ENCODE measurements around the gene LTA4H. TPM values are rescaled to one million over a fixed set of nuclear protein-coding genes. Genes with fewer than 3 reads are reported as not detected.

LTA4H gene
- total RNA-seq, 1 experiment from 2014 or later, result 66.0 TPM

GRCh38 chr12:96073346-96074330, 38.3 kb upstream of the LTA4H start:
- BruUV-seq (replicated peaks), result no TSS peak
- peak; percentile 46 for DNase-seq (ENCODE audit: unreplicated experiment)
- intact Hi-C loops (cut with micrococcal nuclease), result no loop called here
- Mint-ChIP-seq H3K9me3 (ENCODE audit: unreplicated experiment) (no peaks in the 10 kb centered on the region), H3K4me3 (ENCODE audit: unreplicated experiment) (no peak overlapping the region), H3K4me1 (ENCODE audit: insufficient read depth, unreplicated experiment) (peaks cover 12% of the 10 kb centered on the region), H3K27me3 (ENCODE audit: insufficient read depth, unreplicated experiment) (no peaks in the 10 kb centered on the region), H3K36me3 (ENCODE audit: insufficient read depth, unreplicated experiment) (no peaks in the 10 kb centered on the region), H3K27ac (ENCODE audit: low read depth, unreplicated experiment) (peak overlapping the region; percentile 13)
- ChIA-PET POLR2A (interaction anchor here (0.6 to 1.2 kb wide), 4 partner anchors 126 to 315 kb away, joined by 3 to 5 read pairs (median 3); no protein-coding TSS in a partner anchor), CTCF (interaction anchor here (0.8 to 1.9 kb wide), 5 partner anchors 9 to 142 kb away, joined by 3 to 11 read pairs (median 6); no protein-coding TSS in a partner anchor)
- TF ChIP-seq CTCF (IDR thresholded peaks at IDR 0.05; ENCODE audit: unreplicated experiment), result no peak

- no peak overlapping the region for H3K4me3 Mint-ChIP-seq (ENCODE audit: unreplicated experiment)
- H3K9me3 Mint-ChIP-seq (ENCODE audit: unreplicated experiment), result no peaks in the 10 kb centered on the region
- H3K27ac Mint-ChIP-seq (ENCODE audit: low read depth, unreplicated experiment), result no peak overlapping the region
- no TSS peak for BruUV-seq (replicated peaks)
- DNase-seq (ENCODE audit: unreplicated experiment), result peak; percentile 22
- intact Hi-C loops (cut with micrococcal nuclease), result no loop called here
- H3K36me3 Mint-ChIP-seq (ENCODE audit: insufficient read depth, unreplicated experiment), result no peaks in the 10 kb centered on the region
- POLR2A ChIA-PET, result interaction anchor here (1.0 kb wide), 1 partner anchor 24 kb away, joined by 3 read pairs; no protein-coding TSS in a partner anchor
- no peaks in the 10 kb centered on the region for H3K27me3 Mint-ChIP-seq (ENCODE audit: insufficient read depth, unreplicated experiment)
- TF ChIP-seq CTCF (IDR thresholded peaks at IDR 0.05; ENCODE audit: unreplicated experiment), result no peak
- CTCF ChIA-PET, result interaction anchor here (1.4 kb wide), 2 partner anchors 9 to 145 kb away, joined by 3 to 6 read pairs; no protein-coding TSS in a partner anchor
- peaks cover 12% of the 10 kb centered on the region for H3K4me1 Mint-ChIP-seq (ENCODE audit: insufficient read depth, unreplicated experiment)
Measured at GRCh38 chr12:96070670-96071279, 35.4 kb upstream of the LTA4H start.

GRCh38 chr12:96069511-96070231, 34.3 kb upstream of the LTA4H start:
- BruUV-seq (replicated peaks), result no TSS peak
- H3K27me3 Mint-ChIP-seq (ENCODE audit: insufficient read depth, unreplicated experiment), result no peaks in the 10 kb centered on the region
- H3K36me3 Mint-ChIP-seq (ENCODE audit: insufficient read depth, unreplicated experiment), result no peaks in the 10 kb centered on the region
- intact Hi-C loops (cut with micrococcal nuclease), result no loop called here
- CTCF ChIA-PET, result interaction anchor here (0.6 to 2.0 kb wide), 3 partner anchors 9 to 305 kb away, joined by 3 to 9 read pairs (median 4); no protein-coding TSS in a partner anchor
- POLR2A ChIA-PET, result interaction anchor here (0.8 to 0.9 kb wide), 2 partner anchors 12 to 149 kb away, joined by 3 to 5 read pairs; no protein-coding TSS in a partner anchor
- peaks cover 12% of the 10 kb centered on the region for H3K4me1 Mint-ChIP-seq (ENCODE audit: insufficient read depth, unreplicated experiment)
- H3K27ac Mint-ChIP-seq (ENCODE audit: low read depth, unreplicated experiment), result no peak overlapping the region
- H3K9me3 Mint-ChIP-seq (ENCODE audit: unreplicated experiment), result no peaks in the 10 kb centered on the region
- no peak overlapping the region for H3K4me3 Mint-ChIP-seq (ENCODE audit: unreplicated experiment)
- no peak for DNase-seq (ENCODE audit: unreplicated experiment)
- no peak for TF ChIP-seq CTCF (IDR thresholded peaks at IDR 0.05; ENCODE audit: unreplicated experiment)
